GM23248 (cell line): Measurements from ENCODE around the gene OR11A1. TPM values are rescaled to one million over a fixed set of nuclear protein-coding genes. Genes with fewer than 3 reads are reported as not detected.

ENCODE experiments used
- DNase-seq: peaks from one replicate; pipeline ENCODE4 v3.0.0-alpha.2; 2015
- H2AFZ ChIP-seq: fragments of 200-600 bp; sonication (generic); 2 replicates; pipeline ENCODE4 v1.6.1; 2016; ENCODE audit warnings: antibody characterized with exemption
- H3F3A ChIP-seq: fragments of 200-600 bp; sonication (generic); 2 replicates; pipeline ENCODE4 v1.6.1; 2016; ENCODE audit warnings: mild to moderate bottlenecking, antibody characterized with exemption, mixed run types; ENCODE audit not compliant: insufficient read depth
- H3K27ac ChIP-seq: fragments of 200-600 bp; sonication (generic); 2 replicates; pipeline ENCODE4 v1.5.1; 2016; ENCODE audit warnings: mild to moderate bottlenecking
- H3K27me3 ChIP-seq: fragments of 200-600 bp; sonication (generic); replicated peaks from 2 replicates; pipeline ENCODE4 v1.6.1; 2016; ENCODE audit warnings: mild to moderate bottlenecking; ENCODE audit not compliant: insufficient read depth
- H3K36me3 ChIP-seq: fragments of 200-600 bp; sonication (generic); 2 replicates; pipeline ENCODE4 v1.6.1; 2016; ENCODE audit warnings: low read depth, mild to moderate bottlenecking
- H3K4me1 ChIP-seq: fragments of 200-600 bp; sonication (generic); 2 replicates; pipeline ENCODE4 v1.6.1; 2016; ENCODE audit warnings: mild to moderate bottlenecking; ENCODE audit not compliant: insufficient read depth
- H3K4me2 ChIP-seq: fragments of 200-600 bp; sonication (generic); one replicate; pipeline ENCODE4 v1.6.1; 2016; ENCODE audit warnings: mild to moderate bottlenecking; ENCODE audit not compliant: unreplicated experiment
- H3K4me3 ChIP-seq: fragments of 200-600 bp; sonication (generic); 2 replicates; pipeline ENCODE4 v1.5.1; 2016; ENCODE audit warnings: mild to moderate bottlenecking
- H3K79me2 ChIP-seq: fragments of 200-600 bp; sonication (generic); 2 replicates; pipeline ENCODE4 v1.6.1; 2016; ENCODE audit warnings: mild to moderate bottlenecking; ENCODE audit not compliant: insufficient read depth
- H3K9ac ChIP-seq: fragments of 200-600 bp; sonication (generic); 2 replicates; pipeline ENCODE4 v1.6.1; 2016; ENCODE audit warnings: mild to moderate bottlenecking
- H3K9me2 ChIP-seq: fragments of 200-600 bp; sonication (generic); 2 replicates; pipeline ENCODE4 v1.6.1; 2016; ENCODE audit warnings: mixed run types, mild to moderate bottlenecking, moderate library complexity; ENCODE audit not compliant: insufficient read depth
- H3K9me3 ChIP-seq: fragments of 200-600 bp; sonication (generic); one replicate; pipeline ENCODE4 v1.6.1; 2017; ENCODE audit warnings: low read depth
- H4K20me1 ChIP-seq: fragments of 200-600 bp; sonication (generic); 2 replicates; pipeline ENCODE4 v1.6.0; 2016; ENCODE audit not compliant: insufficient read depth
- EZH2 ChIP-seq: fragments of 200-600 bp; sonication (generic); IDR thresholded peaks from 2 replicates; pipeline ENCODE4 v1.6.1; 2018; ENCODE audit warnings: antibody characterized with exemption, mild to moderate bottlenecking; ENCODE audit not compliant: insufficient read depth, poor library complexity, severe bottlenecking
- EZH2phosphoT487 ChIP-seq: fragments of 200-600 bp; sonication (generic); IDR thresholded peaks from 2 replicates; pipeline ENCODE4 v1.6.1; 2018; ENCODE audit warnings: antibody characterized with exemption, moderate library complexity, mild to moderate bottlenecking, low read depth; ENCODE audit not compliant: insufficient read depth
- WGBS, 2 experiments: methylation state at CpG; one replicate each; pipeline ENCODE4 v1.1.6; 2015 to 2017; ENCODE audit warnings: low lambda C conversion rate in 2 of 2, low coverage in 1 of 2; ENCODE audit errors: missing lambda C conversion rate in 2 of 2; 5-methylcytosine and 5-hydroxymethylcytosine counted together
- in situ Hi-C: fragments of 300-500 bp; cut with MboI; formaldehyde crosslinking; loops from 2 replicates; pipeline ENCODE4 v1.15.0; 2020
- polyA plus RNA-seq: library from polyadenylated mRNA; unstranded; fragments of >200 nt; fragmentation: Nextera tagmentation; extraction: Ambion mirVana; gene quantifications from 2 replicates; pipeline ENCODE4 v1.2.1, GENCODE V29; 2016
- total RNA-seq: library from RNA; depleted of rRNA; stranded (reverse); fragments of >200 nt; shearing (Covaris generic); gene quantifications from 2 replicates; pipeline ENCODE4 v1.2.3, GENCODE V29; 2014

OR11A1 gene
- total and polyA plus RNA-seq, 2 experiments from 2014 or later, result not detected

GRCh38 chr6:29495571-29495970 is 38.7 kb upstream of the OR11A1 start:
- Histone ChIP-seq H3K4me2 (no peak overlapping the region), H4K20me1 (no peaks in the 10 kb centered on the region), H3K27me3 (no peaks in the 10 kb centered on the region), H3K4me3 (no peak overlapping the region), H3K4me1 (no peaks in the 10 kb centered on the region), H3F3A (no peaks in the 10 kb centered on the region), H3K36me3 (no peaks in the 10 kb centered on the region), H2AFZ (no peak overlapping the region), H3K79me2 (no peaks in the 10 kb centered on the region), H3K27ac (no peak overlapping the region), H3K9ac (no peak overlapping the region), H3K9me3 (no peaks in the 10 kb centered on the region), H3K9me2 (no peaks in the 10 kb centered on the region)
- TF ChIP-seq EZH2, result no peak
- TF ChIP-seq EZH2phosphoT487, result no peak
- WGBS, 2 experiments, result 22% methylated on average over 4 of the region's 4 CpGs
- in situ Hi-C loops, result no loop called here
- DNase-seq, result no peak

DNA sequence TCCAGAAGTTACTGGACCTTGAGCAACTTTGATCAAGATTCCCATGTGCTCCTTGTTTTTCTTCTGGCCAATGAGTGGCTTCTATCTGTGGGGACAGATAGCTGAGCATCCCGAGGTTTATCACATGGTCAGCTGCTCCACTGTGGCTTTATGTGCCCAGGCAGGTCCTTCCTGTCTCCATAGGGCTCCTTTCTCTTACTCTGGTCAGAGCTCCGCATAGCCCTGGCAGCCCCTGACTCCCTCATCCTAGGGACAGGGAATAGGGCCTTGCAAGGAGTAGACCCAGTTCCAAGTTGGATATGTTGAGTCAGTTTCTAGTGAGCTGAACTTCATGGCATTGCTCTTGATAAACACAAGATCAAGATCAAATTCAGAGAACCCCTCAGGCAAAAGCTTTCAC is 37.3 kb upstream of the OR11A1 start:
- H4K20me1 ChIP-seq, result no peaks in the 10 kb centered on the region
- no peaks in the 10 kb centered on the region for H3K79me2 ChIP-seq
- no peak overlapping the region for H3K9ac ChIP-seq
- no peak for DNase-seq
- no peak overlapping the region for H3K4me3 ChIP-seq
- no peaks in the 10 kb centered on the region for H3K4me1 ChIP-seq
- H3K27ac ChIP-seq, result no peak overlapping the region
- TF ChIP-seq EZH2phosphoT487, result no peak
- no peak for TF ChIP-seq EZH2
- 2 to 5% methylated on average over 2 of the region's 2 CpGs for WGBS, 2 experiments
- H3K9me2 ChIP-seq, result no peaks in the 10 kb centered on the region
- in situ Hi-C loops, result no loop called here
- no peak overlapping the region for H2AFZ ChIP-seq
- no peak overlapping the region for H3K4me2 ChIP-seq
- H3K36me3 ChIP-seq, result no peaks in the 10 kb centered on the region
- H3F3A ChIP-seq, result no peaks in the 10 kb centered on the region
- H3K27me3 ChIP-seq, result no peaks in the 10 kb centered on the region
- H3K9me3 ChIP-seq, result no peaks in the 10 kb centered on the region

DNA sequence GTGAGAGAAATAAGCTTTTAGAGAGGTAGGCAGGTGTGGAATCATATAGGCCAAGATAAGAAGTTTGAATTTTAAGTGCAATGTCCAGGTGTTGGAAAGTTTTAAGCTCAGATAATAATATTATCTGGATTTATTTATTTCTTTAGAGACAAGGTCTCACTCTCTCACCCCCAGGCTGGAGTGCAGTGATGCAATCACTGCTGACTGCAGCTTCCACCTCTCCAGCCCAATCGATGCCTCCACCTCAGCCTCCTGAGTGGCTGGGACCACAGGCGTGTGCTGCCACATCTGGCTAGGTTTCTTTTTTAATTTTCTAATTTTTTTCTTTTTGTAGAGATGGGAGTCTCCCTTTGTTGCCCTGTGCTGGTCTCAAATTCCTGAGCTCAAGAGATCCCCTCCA is 36.4 kb upstream of the OR11A1 start:
- 21 to 26% methylated on average over 2 of the region's 2 CpGs for WGBS, 2 experiments
- in situ Hi-C loops, result no loop called here
- TF ChIP-seq EZH2phosphoT487 (no peak), EZH2 (no peak)
- Histone ChIP-seq H3K4me3 (no peak overlapping the region), H3K4me2 (no peak overlapping the region), H3K9me2 (no peaks in the 10 kb centered on the region), H3K79me2 (no peaks in the 10 kb centered on the region), H3K4me1 (no peaks in the 10 kb centered on the region), H3K36me3 (no peaks in the 10 kb centered on the region), H3K9me3 (no peaks in the 10 kb centered on the region), H2AFZ (no peak overlapping the region), H3K9ac (no peak overlapping the region), H3K27me3 (no peaks in the 10 kb centered on the region), H4K20me1 (no peaks in the 10 kb centered on the region), H3F3A (no peaks in the 10 kb centered on the region), H3K27ac (no peak overlapping the region)
- no peak for DNase-seq

- H3K4me1 ChIP-seq, result no peaks in the 10 kb centered on the region
- H4K20me1 ChIP-seq, result no peaks in the 10 kb centered on the region
- no peaks in the 10 kb centered on the region for H3K79me2 ChIP-seq
- WGBS, 2 experiments, result 44 to 53% methylated on average over 4 of the region's 4 CpGs
- H3K9me3 ChIP-seq, result no peaks in the 10 kb centered on the region
- no peak overlapping the region for H3K4me3 ChIP-seq
- no peaks in the 10 kb centered on the region for H3F3A ChIP-seq
- no peaks in the 10 kb centered on the region for H3K36me3 ChIP-seq
- TF ChIP-seq EZH2phosphoT487 (no peak), EZH2 (no peak)
- H3K27ac ChIP-seq, result no peak overlapping the region
- no peak overlapping the region for H3K9ac ChIP-seq
- H3K4me2 ChIP-seq, result no peak overlapping the region
- H2AFZ ChIP-seq, result no peak overlapping the region
- no peaks in the 10 kb centered on the region for H3K9me2 ChIP-seq
- in situ Hi-C loops, result no loop called here
- no peak for DNase-seq
- no peaks in the 10 kb centered on the region for H3K27me3 ChIP-seq
Observed at GRCh38 chr6:29491574-29491973, 34.7 kb upstream of the OR11A1 start.

DNA sequence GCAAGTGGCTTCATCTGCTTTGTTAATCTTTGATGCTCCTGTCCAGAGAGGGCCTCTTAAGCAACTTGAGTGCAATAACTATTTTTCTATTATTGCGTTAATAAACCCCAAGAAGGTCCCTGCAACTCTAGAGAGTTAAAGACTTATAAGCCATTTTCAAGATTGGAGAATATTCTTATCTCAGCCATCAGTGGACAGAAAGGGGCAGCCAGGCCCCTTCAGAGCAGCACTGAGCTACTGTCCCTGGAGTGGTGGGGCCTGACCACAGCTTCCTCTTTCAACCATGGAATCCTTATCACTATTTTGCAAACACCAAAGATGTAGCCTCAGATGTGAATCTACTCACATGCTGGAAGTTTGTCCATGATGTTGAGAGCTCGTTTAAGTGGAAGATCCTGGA is 33.7 kb upstream of the OR11A1 start:
- in situ Hi-C loops, result no loop called here
- no peak overlapping the region for H2AFZ ChIP-seq
- no peak for TF ChIP-seq EZH2phosphoT487
- TF ChIP-seq EZH2, result no peak
- no peaks in the 10 kb centered on the region for H3K79me2 ChIP-seq
- H3K27ac ChIP-seq, result no peak overlapping the region
- no peaks in the 10 kb centered on the region for H3K27me3 ChIP-seq
- no peak for DNase-seq
- H4K20me1 ChIP-seq, result no peaks in the 10 kb centered on the region
- H3K36me3 ChIP-seq, result no peaks in the 10 kb centered on the region
- H3K9me2 ChIP-seq, result no peaks in the 10 kb centered on the region
- no peak overlapping the region for H3K9ac ChIP-seq
- H3K4me2 ChIP-seq, result no peak overlapping the region
- WGBS, 2 experiments, result 32 to 35% methylated on average over 2 of the region's 2 CpGs
- no peaks in the 10 kb centered on the region for H3F3A ChIP-seq
- H3K4me3 ChIP-seq, result no peak overlapping the region
- H3K9me3 ChIP-seq, result no peaks in the 10 kb centered on the region
- H3K4me1 ChIP-seq, result no peaks in the 10 kb centered on the region
